ENCODE measurements around the gene FUT3.
"Not testable (repeated sequence)": the region's sequence is repeated elsewhere in the genome, so short reads cannot be mapped to it uniquely, and the experiment has no call there.

FUT3 gene

DNA sequence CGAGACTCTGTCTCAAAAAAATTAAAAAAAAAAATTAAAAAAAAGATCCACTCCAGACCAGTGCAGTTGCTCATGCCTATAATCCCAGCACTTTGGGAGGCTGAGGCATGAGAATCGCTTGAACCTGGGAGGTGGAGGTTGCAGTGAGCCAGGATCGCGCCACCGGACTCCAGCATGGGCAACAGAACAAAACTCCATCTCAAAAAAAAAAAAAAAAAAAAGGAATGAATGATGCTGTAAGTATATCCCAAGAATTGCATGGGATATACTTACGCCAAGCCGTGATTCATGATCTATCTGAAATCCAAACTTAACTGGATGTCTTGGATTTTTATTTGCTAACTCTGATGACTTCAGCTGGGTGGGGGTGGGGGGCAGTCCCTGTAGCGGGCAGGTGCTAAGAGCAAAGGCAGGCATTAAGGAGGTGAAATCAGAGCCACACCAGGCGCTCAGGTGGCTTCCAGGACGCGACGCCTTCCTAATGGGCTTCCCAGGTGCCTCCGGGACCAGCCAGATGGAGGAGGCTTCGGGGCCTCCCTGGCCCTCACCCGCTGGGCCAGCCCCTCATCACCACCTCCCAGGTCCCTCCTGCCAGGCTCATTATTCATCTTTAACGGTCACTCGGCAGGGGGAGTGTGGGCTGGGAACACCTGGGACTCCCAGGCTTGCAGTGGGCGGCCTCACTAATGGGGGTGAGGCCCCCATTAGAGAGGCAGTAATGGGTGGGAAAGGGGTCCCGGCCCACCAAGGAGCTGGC lies 30.5 kb upstream of the FUT3 start:
- no peak for DNase-seq

DNA sequence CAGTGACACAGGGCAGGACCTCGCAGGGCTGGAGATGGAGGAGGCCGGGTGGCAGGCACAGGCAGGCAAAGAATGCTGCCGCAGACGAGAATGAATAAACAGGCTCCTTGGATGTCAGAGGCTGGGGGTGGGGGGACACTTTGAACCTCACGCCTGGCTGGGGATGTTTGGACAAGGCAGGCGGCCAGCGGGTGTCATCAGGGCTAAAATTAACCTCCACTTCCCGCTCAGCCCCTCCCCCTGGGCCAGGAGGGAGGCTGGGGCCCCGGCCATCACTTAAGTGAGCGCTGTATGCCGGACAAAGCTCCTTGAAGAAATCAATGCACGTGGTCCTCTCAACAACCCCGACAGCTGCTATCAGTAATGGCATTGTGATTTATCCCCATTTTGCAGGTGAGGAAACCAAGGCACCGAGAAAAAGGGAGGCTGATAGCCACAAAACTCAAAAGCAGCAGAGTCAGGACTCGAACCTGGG lies 29.4 kb upstream of the FUT3 start:
- no peak for DNase-seq

DNA sequence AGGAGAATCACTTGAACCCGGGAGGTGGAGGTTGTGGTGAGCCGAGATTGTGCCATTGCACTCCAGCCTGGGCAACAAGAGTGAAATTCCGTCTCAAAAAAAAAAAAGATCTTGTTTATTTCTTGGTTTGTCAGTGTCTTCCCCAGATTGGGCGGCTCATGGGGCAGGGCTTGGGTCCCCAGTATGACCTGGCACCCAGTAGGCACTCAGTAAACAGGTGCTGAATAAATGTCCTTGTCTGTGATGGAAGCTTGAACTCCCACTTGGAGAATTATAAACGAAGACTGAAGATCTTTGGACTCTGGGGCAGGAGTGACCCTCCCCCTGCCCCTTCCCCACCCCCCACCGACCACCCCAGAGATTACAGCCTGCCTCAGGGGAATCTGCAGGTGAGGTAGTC lies 28.9 kb upstream of the FUT3 start:
- DNase-seq: no peak

DNA sequence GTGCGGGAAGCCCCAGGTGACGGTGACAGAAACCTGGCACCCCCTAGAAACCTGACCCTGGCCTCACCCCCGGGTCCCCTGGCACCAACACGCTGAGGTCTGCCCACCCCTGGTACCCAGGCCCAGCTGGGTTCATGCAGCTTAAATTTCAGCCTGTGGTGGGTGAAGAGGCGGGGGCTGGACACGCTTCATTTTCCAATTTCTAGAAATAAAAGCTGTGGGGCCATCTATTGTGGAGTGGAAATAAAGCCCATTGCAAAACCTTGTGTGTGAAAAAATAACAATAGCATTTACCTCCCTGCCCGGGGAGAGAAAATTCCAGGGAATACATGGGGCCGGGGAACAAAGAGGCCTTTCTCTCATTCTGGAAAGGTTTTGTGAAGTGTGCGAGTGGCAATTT lies 26.6 kb upstream of the FUT3 start:
- no peak for DNase-seq

DNA sequence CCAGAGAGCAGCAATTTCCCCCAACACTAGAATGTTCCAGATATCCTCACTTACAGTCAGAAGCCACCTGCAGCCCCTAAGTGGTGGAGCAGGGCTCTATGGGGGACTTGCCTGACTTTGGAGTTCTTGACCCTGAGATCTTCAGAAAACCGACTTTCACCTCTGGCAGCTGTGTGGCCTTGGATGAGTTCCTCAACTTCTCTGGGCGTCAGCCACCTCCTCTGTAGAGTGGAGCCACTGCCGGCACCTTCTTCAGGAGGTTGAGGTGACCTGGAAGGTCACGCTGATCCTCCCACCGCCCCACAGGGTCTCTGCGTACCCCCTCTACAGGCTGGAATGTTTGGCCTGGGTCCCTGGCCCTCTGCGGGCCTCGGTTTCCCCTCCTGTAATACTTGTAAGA lies 26.2 kb upstream of the FUT3 start:
- no peak for DNase-seq

DNA sequence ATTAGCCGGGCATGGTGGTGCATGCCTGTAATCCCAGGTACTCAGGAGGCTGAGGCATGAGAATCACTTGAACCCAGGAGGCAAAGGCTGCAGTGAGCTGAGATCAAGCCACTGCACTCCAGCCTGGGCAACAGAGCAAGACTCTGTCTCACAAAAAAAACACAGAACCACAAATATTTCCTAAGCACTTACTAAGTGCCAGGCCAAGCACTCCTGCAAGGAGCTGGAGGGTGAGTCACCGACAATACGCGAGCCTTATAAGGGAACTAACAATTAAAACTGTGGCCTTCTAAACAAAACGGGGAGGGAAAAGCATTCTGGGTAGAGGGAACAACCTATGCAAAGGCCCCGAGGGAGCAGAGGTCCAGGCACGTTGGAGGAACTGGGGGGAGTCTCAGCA lies 23.2 kb upstream of the FUT3 start:
- DNase-seq: not testable (repeated sequence)

DNA sequence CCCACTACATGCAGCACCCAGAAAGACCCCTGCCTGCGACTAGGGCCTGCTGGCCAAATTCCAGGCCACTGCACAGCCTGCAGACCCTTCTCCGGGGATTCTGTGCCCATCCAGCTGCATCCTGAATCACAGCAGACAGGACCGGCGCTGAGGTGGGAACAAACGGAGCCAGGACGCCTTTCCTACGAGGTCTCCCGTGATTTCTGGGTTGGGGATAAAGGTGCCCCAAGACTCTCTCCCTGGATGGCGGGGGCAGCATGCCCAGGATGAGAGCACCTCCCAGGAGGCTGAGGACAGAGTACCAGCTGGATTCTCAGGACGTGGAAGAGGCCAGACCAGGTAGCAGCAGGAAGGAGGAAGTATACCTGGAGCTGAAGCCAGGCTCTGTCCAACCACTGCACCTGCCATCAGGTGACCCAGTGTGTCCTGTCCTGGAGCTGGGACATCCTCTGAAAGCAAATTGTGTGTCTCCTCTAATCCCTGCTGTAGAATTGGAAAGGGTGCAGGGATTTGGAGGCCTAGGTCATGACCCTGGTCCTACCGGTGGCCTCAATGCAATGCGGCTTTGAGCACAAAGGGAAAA lies 22.5 kb upstream of the FUT3 start:
- DNase-seq: no peak

DNA sequence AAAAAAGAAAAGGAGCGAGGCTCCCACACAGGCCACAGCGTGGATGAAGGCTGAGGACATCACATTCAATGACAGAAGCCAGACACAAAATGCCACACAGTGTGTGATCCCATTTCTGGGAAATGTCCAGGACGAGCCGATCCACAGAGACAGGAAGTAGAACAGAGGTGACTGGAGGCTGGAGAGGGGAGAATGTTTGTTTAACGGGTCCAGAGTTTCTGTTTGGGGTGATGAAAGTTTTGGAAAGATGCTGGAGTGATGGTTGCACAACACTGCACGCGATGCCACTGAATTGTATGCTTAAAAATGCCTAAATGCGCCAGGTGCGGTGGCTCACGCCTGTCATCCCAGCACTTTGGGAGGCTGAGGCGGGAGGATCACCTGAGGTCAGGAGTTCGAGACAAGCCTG lies 19.7 kb upstream of the FUT3 start:
- no peak for DNase-seq

DNA sequence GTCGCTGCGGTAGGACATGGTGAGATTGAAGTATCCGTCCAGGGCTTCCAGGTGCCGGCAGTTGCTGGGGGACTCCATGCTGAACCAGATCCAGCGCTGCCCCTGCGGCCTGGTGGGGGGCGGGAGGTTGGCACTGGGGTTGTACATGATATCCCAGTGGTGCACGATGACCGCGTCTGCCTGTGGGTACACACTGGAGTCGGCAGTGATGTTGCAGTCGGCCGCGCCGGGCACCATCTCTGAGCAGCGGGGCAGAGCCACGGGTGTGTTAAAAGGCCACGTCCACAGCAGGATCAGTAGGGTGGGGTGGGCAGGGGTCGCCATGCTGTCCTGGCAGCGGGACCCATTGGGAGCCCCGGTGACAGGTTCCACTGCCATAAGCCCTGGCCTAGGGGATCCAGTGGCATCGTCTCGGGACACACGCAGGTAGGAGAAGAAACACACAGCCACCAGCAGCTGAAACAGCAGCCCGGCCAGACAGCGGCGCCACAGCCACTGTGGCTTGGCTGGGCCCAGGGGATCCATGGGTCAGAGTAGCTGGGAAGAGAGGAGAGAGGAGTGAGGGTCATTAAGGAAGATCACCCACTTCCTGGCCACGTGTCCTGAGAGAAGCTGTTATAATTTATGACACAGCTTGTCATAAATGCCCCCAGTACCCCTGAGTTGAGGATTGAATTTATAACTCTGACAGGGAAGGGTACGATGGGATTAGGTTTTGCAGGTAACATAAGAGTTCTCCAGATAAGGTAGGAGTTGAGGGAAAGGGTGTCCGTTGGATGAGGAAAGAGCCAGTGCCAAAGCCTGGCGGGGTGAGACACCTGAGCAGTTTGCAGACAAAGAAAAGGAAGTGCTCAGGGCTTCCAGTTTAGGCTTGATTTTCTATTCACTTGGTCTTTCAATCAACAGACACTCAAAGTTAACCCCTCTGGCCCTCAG lies 16.2 kb upstream of the FUT3 start:
- no peak for DNase-seq

DNA sequence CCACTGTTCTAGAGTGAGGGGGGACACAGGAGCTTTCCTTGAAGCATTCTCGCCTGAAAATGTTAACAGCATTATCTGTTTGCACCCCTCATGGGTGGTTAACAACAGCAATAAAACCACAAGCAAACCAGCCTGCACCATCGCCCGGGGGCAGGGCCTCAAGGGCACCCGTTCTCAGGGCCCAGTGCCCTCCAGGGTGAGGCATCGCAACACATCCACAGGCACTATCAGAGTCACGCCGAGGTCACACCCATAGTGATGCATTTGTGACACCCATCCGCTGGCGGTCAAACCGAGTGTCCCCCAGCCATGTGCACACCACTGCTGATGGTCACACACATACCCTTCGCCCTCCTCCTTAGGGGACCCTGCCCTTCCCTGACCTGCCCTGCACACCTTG lies 14.5 kb upstream of the FUT3 start:
- DNase-seq: no peak

DNA sequence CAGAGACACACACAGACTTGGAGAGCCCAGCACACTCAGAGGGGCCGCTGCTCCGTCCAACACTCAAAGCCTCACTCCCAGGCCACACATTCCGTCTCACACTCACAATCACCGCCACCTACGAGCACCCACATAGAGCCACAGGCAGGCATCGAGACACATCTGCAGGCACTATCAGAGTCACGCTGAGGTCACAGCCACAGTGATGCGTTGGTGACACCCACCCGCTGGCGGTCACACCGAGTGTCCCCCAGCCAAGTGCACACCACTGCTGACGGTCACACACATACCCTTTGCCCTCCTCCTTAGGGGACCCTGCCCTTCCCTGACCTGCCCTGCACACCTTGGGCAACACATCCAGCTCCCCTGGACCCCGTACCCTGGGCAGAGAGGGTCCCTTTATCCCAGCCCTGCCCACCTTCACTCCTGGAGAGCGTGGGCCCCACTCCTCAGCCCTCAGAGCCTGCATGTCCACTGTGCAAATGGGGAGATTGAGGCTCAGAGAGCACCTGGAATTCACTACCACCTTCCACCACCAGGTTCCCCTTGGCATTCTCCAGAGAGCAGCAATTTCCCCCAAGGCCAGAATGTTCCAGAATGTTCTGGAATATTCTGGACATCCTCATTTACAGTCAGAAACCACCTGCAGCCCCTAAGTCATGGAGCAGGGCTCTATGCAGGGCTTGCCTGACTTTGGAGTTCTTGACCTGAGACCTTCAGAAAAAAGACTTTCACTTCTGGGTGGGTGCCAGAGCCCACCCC lies 13.7 kb upstream of the FUT3 start:
- DNase-seq: no peak

DNA sequence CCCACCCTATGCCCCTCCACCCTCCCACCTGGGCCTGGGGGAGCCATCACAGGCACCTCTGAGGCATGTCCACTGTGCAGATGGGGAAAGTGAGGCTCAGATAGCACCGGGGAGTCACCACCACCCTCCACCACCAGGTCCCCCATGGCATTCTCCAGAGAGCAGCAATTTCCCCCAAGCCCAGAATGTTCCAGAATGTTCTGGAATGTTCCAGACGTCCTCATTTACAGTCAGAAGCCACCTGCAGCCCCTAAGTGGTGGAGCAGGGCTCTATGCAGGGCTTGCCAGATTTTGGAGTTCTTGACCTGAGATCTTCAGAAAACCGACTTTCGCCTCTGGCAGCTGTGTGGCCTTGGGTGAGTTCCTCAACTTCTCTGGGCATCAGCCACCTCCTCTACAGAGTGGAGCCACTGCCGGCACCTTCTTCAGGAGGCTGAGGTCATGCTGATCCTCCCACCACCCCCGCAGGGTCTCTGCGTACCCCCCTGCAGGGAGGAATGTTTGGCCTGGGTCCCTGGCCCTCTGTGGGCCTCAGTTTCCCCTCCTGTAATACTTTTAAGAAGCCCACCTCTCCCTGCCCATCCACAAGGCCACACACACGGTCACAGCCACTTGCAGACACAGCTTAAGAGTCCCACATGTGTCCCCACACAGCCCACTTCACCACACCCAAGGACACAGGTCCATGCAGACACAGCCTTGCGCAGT lies 12.9 kb upstream of the FUT3 start:
- DNase-seq: no peak

DNA sequence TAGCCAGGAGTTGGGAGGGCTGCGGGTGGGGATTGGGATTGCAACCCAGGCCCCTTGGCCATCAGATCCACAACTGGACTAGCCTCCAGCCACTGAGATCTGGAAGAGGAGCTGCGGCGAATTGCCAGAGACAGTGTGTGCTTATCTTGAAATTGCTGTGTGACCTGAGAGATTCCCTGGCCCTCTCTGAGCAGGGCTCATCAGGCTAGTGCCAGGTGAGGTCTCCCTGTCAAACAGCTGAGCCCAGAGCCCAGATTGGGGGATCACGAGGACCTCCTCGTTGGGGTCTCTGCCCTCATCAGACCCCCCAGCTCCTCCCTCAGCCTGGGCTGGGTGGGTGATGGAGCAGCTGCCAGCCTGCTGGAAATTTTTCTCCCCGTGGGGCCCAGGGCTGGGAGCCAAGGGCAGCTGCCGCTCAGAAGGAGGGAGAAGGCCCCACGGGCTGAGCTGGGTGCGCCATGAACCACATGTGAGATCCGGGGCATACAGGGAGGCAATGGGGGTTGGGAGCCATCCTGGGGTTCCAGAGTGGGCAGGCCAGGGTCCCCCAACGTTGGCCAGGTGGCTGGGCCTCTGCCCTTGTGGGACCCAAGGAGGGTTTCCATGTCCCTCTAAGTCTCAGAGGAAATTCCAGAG lies 11.9 kb upstream of the FUT3 start:
- no peak for DNase-seq

DNA sequence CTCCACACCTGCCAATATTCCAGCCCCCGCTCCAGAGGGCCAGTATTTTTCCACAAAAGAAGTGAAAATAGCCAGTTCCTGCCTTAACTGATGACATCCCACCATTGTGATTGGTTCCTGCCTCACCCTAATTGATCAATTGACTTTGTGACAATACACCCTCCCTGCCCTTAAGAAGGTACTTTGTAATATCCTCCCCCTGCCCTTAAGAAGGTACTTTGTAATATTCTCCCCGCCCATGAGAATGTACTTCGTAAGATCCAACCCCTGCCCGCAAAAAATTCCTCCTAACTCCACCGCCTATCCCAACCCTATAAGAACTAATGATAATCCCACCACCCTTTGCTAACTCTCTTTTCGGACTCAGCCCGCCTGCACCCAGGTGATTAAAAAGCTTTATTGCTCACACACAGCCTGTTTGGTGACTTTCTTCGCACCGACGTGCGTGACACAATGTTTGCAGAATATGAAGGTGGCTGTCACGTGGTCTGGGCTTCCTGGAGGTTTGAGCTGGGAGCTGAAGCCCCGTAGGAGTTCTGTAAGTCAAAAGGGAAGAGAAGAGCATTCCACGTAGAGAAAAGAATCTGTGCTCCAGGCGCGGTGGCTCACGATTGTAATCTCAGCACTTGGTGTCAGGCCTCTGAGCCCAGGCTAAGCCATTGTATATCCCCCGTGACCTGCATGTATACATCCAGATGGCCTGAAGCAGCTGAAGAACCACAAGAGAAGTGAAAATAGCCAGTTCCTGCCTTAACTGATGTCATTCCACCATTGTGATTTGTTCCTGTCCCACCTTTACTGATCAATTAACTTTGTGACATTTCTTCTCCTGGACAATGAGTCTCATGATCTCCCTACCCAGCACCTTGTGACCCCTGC lies 6.2 kb upstream of the FUT3 start:
- no peak for DNase-seq

DNA sequence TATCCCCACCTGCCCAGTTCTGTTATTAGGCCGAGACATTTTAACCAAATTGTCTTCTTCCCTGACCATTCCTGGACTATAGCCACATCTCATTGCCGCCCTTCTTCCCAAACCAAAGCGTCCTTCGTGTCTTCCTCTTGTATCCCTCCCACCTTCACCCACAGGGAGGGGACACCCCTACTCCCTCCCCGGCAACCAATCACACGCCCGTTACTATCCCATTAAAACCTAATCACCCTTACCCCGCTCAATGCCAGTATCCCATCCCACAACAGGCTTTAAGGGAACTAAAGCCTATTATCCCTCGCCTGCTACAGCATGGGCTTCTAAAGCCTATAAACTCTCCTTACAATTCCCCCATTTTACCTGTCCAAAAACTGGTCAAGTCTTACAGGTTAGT lies 3.9 kb upstream of the FUT3 start:
- DNase-seq: not testable (repeated sequence)

DNA sequence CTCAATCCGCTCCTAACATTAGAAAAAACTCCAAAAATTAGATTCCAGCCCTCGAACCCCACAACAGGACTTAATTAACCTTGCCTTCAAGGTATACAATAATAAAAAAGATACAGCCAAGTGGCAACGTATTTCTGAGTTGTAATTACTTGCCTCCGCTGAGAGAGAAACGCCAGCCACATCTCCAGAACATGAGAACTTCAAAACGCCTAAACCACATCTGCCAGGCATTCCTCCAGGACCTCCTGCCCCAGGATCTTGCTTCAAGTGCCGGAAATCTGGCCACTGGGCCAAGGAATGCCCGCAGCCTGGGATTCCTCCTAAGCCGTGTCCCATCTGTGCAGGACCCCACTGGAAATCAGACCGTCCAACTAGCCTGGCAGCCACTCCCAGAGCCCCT lies 2.9 kb upstream of the FUT3 start:
- DNase-seq: not testable (repeated sequence)

DNA sequence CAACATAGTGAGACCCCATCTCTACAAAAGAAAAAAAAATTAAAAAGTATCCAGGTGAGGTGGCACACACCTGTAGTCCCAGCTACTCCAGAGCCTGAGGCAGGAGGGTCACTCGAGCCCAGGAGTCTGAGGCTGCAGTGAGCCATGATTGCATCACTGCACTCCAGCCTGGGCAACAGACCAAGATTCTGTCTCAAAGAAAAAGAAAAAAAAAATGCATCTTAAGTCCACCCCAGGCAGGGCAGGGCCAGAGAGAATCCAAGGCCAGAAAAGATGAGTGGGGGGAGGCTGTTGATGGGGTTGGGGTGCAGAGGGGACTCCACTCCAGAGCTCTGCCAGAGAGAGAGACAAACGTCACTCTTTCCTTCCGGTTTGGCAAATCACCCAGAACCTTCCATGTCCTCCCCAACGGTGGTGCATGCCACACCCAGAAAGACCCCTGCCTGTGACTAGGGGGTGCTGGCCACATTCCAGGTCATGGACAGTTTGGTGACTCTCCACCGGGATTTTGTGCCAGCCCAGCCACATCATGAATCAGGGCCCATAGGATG lies 431 bp downstream of the FUT3 start:
- DNase-seq: no peak

DNA sequence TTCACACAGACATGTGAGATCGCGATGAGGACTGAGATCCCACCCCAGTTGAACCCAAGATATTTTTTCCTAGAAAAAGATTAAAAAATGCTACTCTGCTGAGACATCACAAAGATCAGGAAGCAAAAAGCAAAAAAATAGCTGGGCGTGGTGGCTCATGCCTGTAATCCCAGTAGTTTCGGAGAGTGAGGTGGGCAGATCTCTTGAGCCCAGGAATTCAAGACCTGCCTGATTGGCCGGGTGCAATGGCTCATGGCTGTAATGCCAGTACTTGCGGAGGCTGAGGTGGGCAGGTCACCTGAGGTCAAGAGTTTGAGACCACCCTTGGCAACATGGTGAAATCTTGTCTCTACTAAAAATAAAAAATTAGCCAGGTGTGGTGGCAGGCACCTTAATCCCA lies 1.1 kb downstream of the FUT3 start:
- DNase-seq: no peak

DNA sequence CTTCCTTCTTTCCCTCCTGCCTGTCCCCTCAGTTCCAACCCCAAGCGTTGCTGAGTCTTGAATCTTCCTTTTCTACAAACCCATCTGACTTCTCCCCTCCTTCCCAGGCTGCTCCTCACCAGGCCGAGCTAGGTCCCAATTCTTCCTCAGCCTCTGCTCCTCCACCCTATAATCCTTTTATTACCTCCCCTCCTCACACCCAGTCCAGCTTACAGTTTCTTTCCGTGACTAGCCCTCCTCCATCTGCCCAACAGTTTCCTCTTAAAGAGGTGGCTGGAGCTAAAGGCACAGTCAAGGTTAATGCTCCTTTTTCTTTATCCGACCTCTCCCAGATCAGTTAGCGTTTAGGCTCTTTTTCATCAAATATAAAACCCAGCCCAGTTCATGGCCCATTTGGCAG lies 2.6 kb downstream of the FUT3 start:
- DNase-seq: not testable (repeated sequence)

DNA sequence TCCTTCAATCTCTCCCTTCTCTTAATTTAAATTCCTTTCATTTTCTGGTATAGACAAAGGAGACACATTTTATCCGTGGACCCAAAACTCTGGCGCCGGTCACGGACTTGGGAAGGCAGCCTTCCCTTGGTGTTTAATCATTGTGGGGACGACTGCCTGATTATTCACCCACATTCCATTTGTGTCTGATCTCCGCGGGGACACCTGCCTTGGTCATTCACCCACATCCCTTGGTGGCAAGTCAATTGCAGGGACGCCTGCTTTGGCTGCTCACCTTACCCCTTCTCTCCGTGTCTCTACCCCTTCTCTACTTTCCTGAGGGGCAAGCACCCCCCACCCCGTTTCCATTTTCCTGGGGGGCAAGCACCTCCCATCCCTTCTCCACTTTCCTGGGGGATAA lies 3.4 kb downstream of the FUT3 start:
- DNase-seq: not testable (repeated sequence)

Measured in activated CD4-positive, alpha-beta T cell treated with anti-CD3 and anti-CD28 coated beads, Interleukin-2, amount 50 U/mL, for 4 hours (primary cell).